Smooth muscle cell (in vitro differentiated cells): Measurements from ENCODE around the gene KLHL36. TPM values are rescaled to one million over a fixed set of nuclear protein-coding genes. Genes with fewer than 3 reads are reported as not detected.
A peak's percentile ranks its signal among the peaks of the same experiment; 100 is the strongest.
"Not testable (repeated sequence)": the region's sequence is repeated elsewhere in the genome, so short reads cannot be mapped to it uniquely, and the experiment has no call there.

Experiments
- DNase-seq: peaks from one replicate; lab custom pipeline; 2025; ENCODE audit not compliant: unreplicated experiment; lab: John Stamatoyannopoulos, UW
- H2AFZ ChIP-seq: fragments of 200-600 bp; sonication (generic); 2 replicates; pipeline ENCODE4 v1.6.0; 2016; ENCODE audit warnings: antibody characterized with exemption, low read depth, mild to moderate bottlenecking
- H3F3A ChIP-seq: fragments of 200-600 bp; sonication (generic); 2 replicates; pipeline ENCODE4 v1.6.0; 2017; ENCODE audit warnings: antibody characterized with exemption, low read depth
- H3K27ac ChIP-seq: fragments of 200-600 bp; sonication (generic); 2 replicates; pipeline ENCODE4 v1.5.1; 2016; ENCODE audit warnings: low read depth, mild to moderate bottlenecking
- H3K27me3 ChIP-seq: fragments of 200-600 bp; sonication (generic); 2 replicates; pipeline ENCODE4 v1.6.1; 2016; ENCODE audit warnings: low read depth, mild to moderate bottlenecking
- H3K36me3 ChIP-seq: fragments of 200-600 bp; sonication (generic); 2 replicates; pipeline ENCODE4 v1.5.1; 2016; ENCODE audit warnings: low read depth
- H3K4me1 ChIP-seq: fragments of 200-600 bp; sonication (generic); 2 replicates; pipeline ENCODE4 v1.5.1; 2016; ENCODE audit warnings: low read depth
- H3K4me2 ChIP-seq: fragments of 200-600 bp; sonication (generic); 2 replicates; pipeline ENCODE4 v1.6.0; 2016; ENCODE audit warnings: mild to moderate bottlenecking
- H3K4me3 ChIP-seq: fragments of 200-600 bp; sonication (generic); 2 replicates; pipeline ENCODE4 v1.5.1; 2016; ENCODE audit warnings: mild to moderate bottlenecking
- H3K79me2 ChIP-seq: fragments of 200-600 bp; sonication (generic); 2 replicates; pipeline ENCODE4 v1.6.0; 2016; ENCODE audit warnings: low read depth, mild to moderate bottlenecking
- H3K9ac ChIP-seq: fragments of 200-600 bp; sonication (generic); 2 replicates; pipeline ENCODE4 v1.6.0; 2016; ENCODE audit warnings: low read depth
- H3K9me3 ChIP-seq: fragments of 200-600 bp; sonication (generic); replicated peaks from 2 replicates; pipeline ENCODE4 v1.5.1; 2016; ENCODE audit warnings: low read depth
- H4K20me1 ChIP-seq: fragments of 200-600 bp; sonication (generic); 2 replicates; pipeline ENCODE4 v1.6.0; 2016; ENCODE audit warnings: low read depth
- WGBS: methylation state at CpG from one replicate; pipeline ENCODE4 v1.1.7; 2016; ENCODE audit warnings: low lambda C conversion rate; 5-methylcytosine and 5-hydroxymethylcytosine counted together
- polyA plus RNA-seq: library from polyadenylated mRNA; unstranded; fragments of >200 nt; fragmentation: Nextera tagmentation; extraction: Ambion mirVana; gene quantifications from 2 replicates; pipeline ENCODE4 v1.2.1, GENCODE V29; 2016
- total RNA-seq: library from RNA; depleted of rRNA; stranded (reverse); fragments of >200 nt; gene quantifications from 2 replicates; pipeline ENCODE4 v1.2.3, GENCODE V29; 2014
- TF ChIP-seq, protein P1 (sequence below): fragments of 200-600 bp; sonication (generic); IDR thresholded peaks from 2 replicates; pipeline ENCODE4 v1.5.1; 2017; ENCODE audit warnings: borderline replicate concordance, mild to moderate bottlenecking, antibody characterized with exemption; ENCODE audit not compliant: insufficient read depth, poor library complexity, severe bottlenecking

Gene KLHL36
- total and polyA plus RNA-seq, 2 experiments from 2014 or later: 18.0 to 35.4 TPM

DNA sequence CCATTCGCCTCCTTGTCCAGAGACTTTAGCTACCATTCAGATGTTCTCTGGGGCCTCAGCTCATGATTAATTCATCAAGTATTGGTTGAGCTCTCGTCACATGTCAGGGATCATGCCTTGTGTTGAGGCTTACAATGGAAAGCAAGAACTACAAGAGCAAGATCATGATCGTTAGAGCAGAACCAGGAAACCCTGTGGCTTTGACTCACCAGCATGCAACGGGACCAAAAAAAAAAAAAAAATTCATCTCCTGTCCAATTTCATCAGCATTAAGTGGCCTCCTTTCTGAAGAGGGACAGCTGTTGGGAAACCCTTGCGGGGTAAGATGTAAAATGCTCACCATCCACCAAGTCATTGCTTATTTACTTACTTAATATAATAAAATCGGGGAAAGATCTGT is 39.4 kb downstream of the KLHL36 start:
- Histone ChIP-seq H3K27ac (no peak overlapping the region), H4K20me1 (no peaks in the 10 kb centered on the region), H3K27me3 (no peaks in the 10 kb centered on the region), H3F3A (no peaks in the 10 kb centered on the region), H3K36me3 (no peaks in the 10 kb centered on the region), H3K4me3 (no peak overlapping the region), H3K9me3 (no peaks in the 10 kb centered on the region), H3K4me2 (no peak overlapping the region), H2AFZ (no peak overlapping the region), H3K4me1 (peaks cover 3% of the 10 kb centered on the region), H3K9ac (no peak overlapping the region), H3K79me2 (no peaks in the 10 kb centered on the region)
- TF ChIP-seq, protein P1, sequence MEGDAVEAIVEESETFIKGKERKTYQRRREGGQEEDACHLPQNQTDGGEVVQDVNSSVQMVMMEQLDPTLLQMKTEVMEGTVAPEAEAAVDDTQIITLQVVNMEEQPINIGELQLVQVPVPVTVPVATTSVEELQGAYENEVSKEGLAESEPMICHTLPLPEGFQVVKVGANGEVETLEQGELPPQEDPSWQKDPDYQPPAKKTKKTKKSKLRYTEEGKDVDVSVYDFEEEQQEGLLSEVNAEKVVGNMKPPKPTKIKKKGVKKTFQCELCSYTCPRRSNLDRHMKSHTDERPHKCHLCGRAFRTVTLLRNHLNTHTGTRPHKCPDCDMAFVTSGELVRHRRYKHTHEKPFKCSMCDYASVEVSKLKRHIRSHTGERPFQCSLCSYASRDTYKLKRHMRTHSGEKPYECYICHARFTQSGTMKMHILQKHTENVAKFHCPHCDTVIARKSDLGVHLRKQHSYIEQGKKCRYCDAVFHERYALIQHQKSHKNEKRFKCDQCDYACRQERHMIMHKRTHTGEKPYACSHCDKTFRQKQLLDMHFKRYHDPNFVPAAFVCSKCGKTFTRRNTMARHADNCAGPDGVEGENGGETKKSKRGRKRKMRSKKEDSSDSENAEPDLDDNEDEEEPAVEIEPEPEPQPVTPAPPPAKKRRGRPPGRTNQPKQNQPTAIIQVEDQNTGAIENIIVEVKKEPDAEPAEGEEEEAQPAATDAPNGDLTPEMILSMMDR: no peak
- DNase-seq: no peak
- 83% methylated on average over 6 of the region's 6 CpGs for WGBS

DNA sequence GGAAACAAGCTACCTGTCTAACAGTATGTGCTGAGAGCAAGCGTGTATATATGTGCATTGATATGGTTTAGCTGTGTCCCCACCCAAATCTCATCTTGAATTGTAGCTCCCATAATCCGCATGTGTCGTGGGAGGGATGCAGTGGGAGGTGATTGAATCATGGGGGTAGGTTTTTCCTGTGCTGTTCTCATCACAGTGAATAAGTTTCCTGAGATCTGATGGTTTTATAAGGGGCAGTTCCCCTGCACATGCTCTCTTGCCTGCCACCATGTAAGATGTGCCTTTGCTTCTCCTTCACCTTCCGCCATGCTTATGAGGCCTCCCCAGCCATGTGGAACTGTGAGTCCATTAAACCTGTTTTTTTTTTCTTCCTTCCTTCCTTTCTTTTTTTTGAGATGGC is 39.9 kb downstream of the KLHL36 start:
- not testable (repeated sequence) for H3K36me3 ChIP-seq, H3K27ac ChIP-seq, H3K4me1 ChIP-seq, H2AFZ ChIP-seq, H3K79me2 ChIP-seq, H4K20me1 ChIP-seq, H3K27me3 ChIP-seq, H3K4me2 ChIP-seq, DNase-seq, H3K4me3 ChIP-seq, H3F3A ChIP-seq, H3K9ac ChIP-seq, H3K9me3 ChIP-seq
- WGBS: 98% methylated on average over 4 of the region's 4 CpGs

DNA sequence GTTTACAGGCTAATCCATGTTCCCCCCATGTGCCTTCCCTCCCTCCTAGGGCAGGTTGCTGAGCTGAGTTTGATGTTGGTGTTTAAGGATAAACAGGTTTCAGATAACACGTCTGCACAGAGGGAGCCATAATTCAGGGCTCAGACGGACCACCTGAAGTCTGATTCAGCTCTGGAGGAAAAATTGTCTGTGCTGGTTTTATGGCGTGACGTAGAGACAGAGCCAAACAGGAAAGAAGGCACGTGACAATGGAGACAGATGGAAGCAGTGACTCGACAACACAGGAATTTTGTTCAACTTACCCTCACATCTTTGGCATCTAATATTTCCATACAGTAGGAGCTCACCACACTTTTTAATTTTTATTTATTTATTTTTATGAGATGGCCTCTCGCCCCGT is 40.8 kb downstream of the KLHL36 start:
- peak overlapping the region; percentile 63 for H3K27ac ChIP-seq
- no peaks in the 10 kb centered on the region for H3F3A ChIP-seq
- WGBS: 44% methylated on average over 8 of the region's 8 CpGs
- H3K9ac ChIP-seq: peak overlapping the region; percentile 13
- no peak overlapping the region for H3K4me2 ChIP-seq
- no peaks in the 10 kb centered on the region for H3K79me2 ChIP-seq
- TF ChIP-seq, protein P1: no peak
- H3K4me1 ChIP-seq: peaks cover 1% of the 10 kb centered on the region
- no peaks in the 10 kb centered on the region for H3K36me3 ChIP-seq
- DNase-seq: no peak
- H3K9me3 ChIP-seq: no peaks in the 10 kb centered on the region
- H3K4me3 ChIP-seq: no peak overlapping the region
- H3K27me3 ChIP-seq: no peaks in the 10 kb centered on the region
- H4K20me1 ChIP-seq: no peaks in the 10 kb centered on the region
- H2AFZ ChIP-seq: no peak overlapping the region

- 93% methylated on average over 6 of the region's 6 CpGs for WGBS
- no peaks in the 10 kb centered on the region for H3K4me1 ChIP-seq
- H4K20me1 ChIP-seq: no peaks in the 10 kb centered on the region
- H3K36me3 ChIP-seq: no peaks in the 10 kb centered on the region
- no peak overlapping the region for H3K4me2 ChIP-seq
- no peak for DNase-seq
- no peaks in the 10 kb centered on the region for H3K27me3 ChIP-seq
- H2AFZ ChIP-seq: no peak overlapping the region
- no peaks in the 10 kb centered on the region for H3K79me2 ChIP-seq
- no peak overlapping the region for H3K27ac ChIP-seq
- H3K4me3 ChIP-seq: no peak overlapping the region
- TF ChIP-seq, protein P1: no peak
- H3K9me3 ChIP-seq: no peaks in the 10 kb centered on the region
- H3F3A ChIP-seq: no peaks in the 10 kb centered on the region
- peak overlapping the region; percentile 13 for H3K9ac ChIP-seq
Observed at GRCh38 chr16:84690088-84690819, 41.9 kb downstream of the KLHL36 start.
